NK-92 (cell line): ENCODE results near the gene PEX10.

Experiments used
- DNase-seq: peaks from one replicate; lab custom pipeline; 2025; ENCODE audit not compliant: unreplicated experiment; lab: John Stamatoyannopoulos, UW

PEX10 gene

GRCh38 chr1:2405588-2406295, 6.6 kb downstream of the PEX10 start:
- DNase-seq, result no peak

GRCh38 chr1:2404890-2405511, 7.4 kb downstream of the PEX10 start:
- no peak for DNase-seq

- no peak for DNase-seq
These were observed 8.0 kb downstream of the PEX10 start for GRCh38 chr1:2404142-2404889.

- DNase-seq, result no peak
These were observed 9.1 kb downstream of the PEX10 start for GRCh38 chr1:2403273-2403672.

GRCh38 chr1:2402420-2402819, 9.9 kb downstream of the PEX10 start:
- DNase-seq, result no peak

- DNase-seq, result no peak
These were observed 11.3 kb downstream of the PEX10 start for GRCh38 chr1:2400950-2401649.

- DNase-seq, result no peak
These were observed 11.8 kb downstream of the PEX10 start for GRCh38 chr1:2400576-2400909.

GRCh38 chr1:2399890-2400575, 12.3 kb downstream of the PEX10 start:
- no peak for DNase-seq

- no peak for DNase-seq
These were observed 13.5 kb downstream of the PEX10 start for GRCh38 chr1:2398871-2399270.

GRCh38 chr1:2397007-2397679, 15.2 kb downstream of the PEX10 start:
- DNase-seq, result no peak

- no peak for DNase-seq
These were observed 15.9 kb downstream of the PEX10 start for GRCh38 chr1:2396476-2396875.

- no peak for DNase-seq
These were observed 16.3 kb downstream of the PEX10 start for GRCh38 chr1:2396059-2396458.

GRCh38 chr1:2395245-2395644, 17.1 kb downstream of the PEX10 start:
- DNase-seq, result no peak

- DNase-seq, result no peak
These were observed 17.6 kb downstream of the PEX10 start for GRCh38 chr1:2394761-2395160.

GRCh38 chr1:2394220-2394619, 18.1 kb downstream of the PEX10 start:
- DNase-seq, result no peak

GRCh38 chr1:2393471-2393877, 18.9 kb downstream of the PEX10 start:
- no peak for DNase-seq

GRCh38 chr1:2392686-2393085, 19.7 kb downstream of the PEX10 start:
- no peak for DNase-seq

GRCh38 chr1:2391931-2392509, 20.3 kb downstream of the PEX10 start:
- no peak for DNase-seq

- DNase-seq, result peak; percentile 90
These were observed 21.1 kb downstream of the PEX10 start, which contains the start of the genes MORN1 and RER1 for GRCh38 chr1:2391041-2391930. Gene MORN1, minus strand, starts transcription at chr1:2391554. Its CDS starts 21 bp downstream, at chr1:2391533. Gene RER1, plus strand, starts transcription at chr1:2391841. Its CDS starts 3,950 bp downstream, at chr1:2395791.
